ENCODE results near the gene TMEM86B. TPM values are rescaled to one million over a fixed set of nuclear protein-coding genes. Genes with fewer than 3 reads are reported as not detected.

TMEM86B gene
- total and polyA plus RNA-seq, 3 experiments from 2014 or later: 2.9 to 10.3 (median 8.5) TPM

DNA sequence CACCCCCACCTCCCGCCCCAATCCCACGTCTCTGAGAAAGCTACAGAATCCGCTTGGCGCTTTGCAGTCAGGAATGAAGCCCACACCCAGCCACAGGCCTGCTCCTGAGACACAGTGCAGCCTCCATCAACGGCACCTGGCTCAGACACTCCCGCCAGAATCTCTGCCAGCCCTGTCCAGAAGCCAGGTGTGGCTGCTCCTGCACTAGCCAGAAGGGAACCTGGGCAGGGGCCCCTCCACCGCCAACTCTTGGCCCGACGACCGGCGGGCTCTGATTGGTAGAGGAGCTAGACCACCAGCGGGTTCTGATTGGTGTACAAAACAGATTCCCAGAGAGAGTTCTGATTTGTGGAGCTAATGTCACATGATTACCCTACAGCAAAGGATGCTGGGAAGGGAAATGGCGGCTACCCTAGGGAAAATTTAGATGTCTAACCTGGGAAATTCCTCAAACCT is 33.1 kb upstream of the TMEM86B start:
- Histone ChIP-seq H3K4me1 (ENCODE audit: insufficient read depth, low read length) (peaks cover 14% of the 10 kb centered on the region), H3K4me3 (ENCODE audit: low read length) (no peak overlapping the region), H3K9me3 (ENCODE audit: low read length) (no peaks in the 10 kb centered on the region), H3K27ac (ENCODE audit: low read depth, low read length) (no peak overlapping the region), H3K36me3 (ENCODE audit: insufficient read depth, low read length) (no peaks in the 10 kb centered on the region), H3K27me3 (ENCODE audit: insufficient read depth, low read length, poor library complexity, severe bottlenecking) (no peaks in the 10 kb centered on the region)
- no peaks in the 10 kb centered on the region for H3K27me3 Mint-ChIP-seq
- peaks cover 5 to 32% (median 6%) of the 10 kb centered on the region in 3 donors for H3K36me3 Mint-ChIP-seq
- H3K4me1 Mint-ChIP-seq: peaks cover 24 to 25% (median 24%) of the 10 kb centered on the region in 3 donors
- POLR2A ChIA-PET: interaction anchor here (0.5 to 1.6 kb wide), 4 partner anchors 17 to 373 kb away, joined by 3 to 8 read pairs (median 4); partner anchors contain the start of gene HSPBP1
- peaks cover 0 to 3% (median 0%) of the 10 kb centered on the region in 5 donors for H3K9me3 Mint-ChIP-seq
- CTCF ChIA-PET: interaction anchor here (1.7 kb wide), 2 partner anchors 156 to 242 kb away, joined by 3 to 4 read pairs; no protein-coding TSS in a partner anchor
- H3K27ac Mint-ChIP-seq: no peak overlapping the region
- no peak for DNase-seq
- H3K4me3 Mint-ChIP-seq: no peak overlapping the region

DNA sequence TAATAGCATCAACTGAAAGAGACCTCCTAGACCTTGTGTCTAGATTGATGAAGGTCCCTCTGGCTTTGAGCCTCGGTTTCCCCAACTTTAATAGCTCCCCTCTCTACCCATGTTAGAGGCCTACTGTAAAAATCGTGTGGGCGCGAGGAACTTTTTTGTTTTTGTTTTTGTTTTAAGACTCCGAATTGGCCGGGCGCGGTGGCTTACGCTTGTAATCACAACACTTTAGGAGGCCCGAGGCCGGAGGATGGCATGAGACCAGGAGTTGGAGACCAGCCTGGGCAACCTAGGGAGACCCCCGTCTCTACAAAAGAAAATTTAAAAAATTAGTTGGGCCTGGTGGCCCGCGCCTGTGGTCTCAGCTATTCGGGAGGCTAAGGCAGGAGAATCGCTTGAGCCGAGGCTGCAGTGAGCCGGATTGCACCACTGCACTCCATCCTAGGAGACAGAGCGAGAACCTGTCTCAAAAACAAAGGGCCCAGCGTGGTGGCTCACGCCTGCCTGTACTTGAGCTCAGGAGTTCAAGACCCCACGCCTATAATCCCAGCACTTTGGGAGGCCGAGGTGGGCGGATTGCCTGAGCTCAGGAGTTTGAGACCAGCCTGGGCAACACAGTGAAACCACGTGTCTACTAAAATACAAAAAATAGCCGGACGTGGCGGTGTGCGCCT is 31.1 kb upstream of the TMEM86B start:
- peak overlapping the region; percentile 82 for H3K4me3 ChIP-seq (ENCODE audit: low read length)

DNA sequence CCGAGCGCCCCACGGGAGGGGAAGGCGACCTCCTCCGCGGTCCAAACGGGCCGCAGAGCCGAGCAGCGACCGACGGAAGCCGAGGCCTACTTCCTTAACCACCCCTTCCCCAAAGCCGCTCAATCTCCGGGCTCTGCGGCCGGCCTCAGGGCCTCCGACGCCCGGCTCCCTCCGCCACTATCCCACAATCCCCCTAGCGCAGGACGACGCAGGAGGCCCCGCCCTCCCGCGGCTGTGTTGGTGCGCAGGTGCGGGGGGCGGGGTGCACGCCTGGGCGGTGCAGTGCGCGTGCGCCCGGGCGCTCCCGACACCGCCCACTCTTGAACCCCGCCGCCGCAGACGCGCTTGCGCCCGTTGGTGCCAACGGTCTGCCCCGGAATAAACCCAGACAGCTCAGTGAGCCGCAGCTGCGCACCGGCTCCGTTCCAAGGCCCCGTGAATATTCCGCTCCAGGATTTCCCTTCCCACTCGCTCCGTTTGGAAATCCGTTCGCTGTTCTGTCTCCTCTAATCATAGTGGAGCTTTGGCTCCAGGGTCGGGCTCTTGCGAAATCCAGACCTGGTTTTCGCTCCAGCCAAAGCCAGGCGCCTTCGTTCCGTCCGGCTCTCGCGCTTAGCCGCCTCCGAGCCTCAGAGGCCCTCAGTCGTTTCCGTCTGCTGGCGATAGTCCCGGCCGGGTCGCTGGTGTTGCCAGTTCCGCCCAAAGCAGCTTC is 30.4 kb upstream of the TMEM86B start, which contains the start of gene PPP6R1:
TSS of gene PPP6R1 (minus strand) at position 190 of the 712 bp plus-strand sequence. CDS start 11,914 bp downstream, outside the sequence.
- peak; percentile 91 to 97 (median 95) for DNase-seq
- Mint-ChIP-seq H3K36me3 (peaks cover 0 to 40% (median 2%) of the 10 kb centered on the region in 3 donors), H3K27me3 (no peaks in the 10 kb centered on the region), H3K9me3 (no peaks in the 10 kb centered on the region), H3K4me3 (peak within 1 kb of the TSS; percentile 95 to 98 (median 98)), H3K4me1 (peaks cover 43 to 47% (median 43%) of the 10 kb centered on the region in 3 donors), H3K27ac (peak within 1 kb of the TSS; percentile 98 to 99 (median 98))
- peak within 1 kb of the TSS; percentile 91 for H3K27ac ChIP-seq (ENCODE audit: low read depth, low read length)
- H3K4me3 ChIP-seq (ENCODE audit: low read length): peak within 1 kb of the TSS; percentile 89
- H3K4me1 ChIP-seq (ENCODE audit: insufficient read depth, low read length): peaks cover 38% of the 10 kb centered on the region
- H3K27me3 ChIP-seq (ENCODE audit: insufficient read depth, low read length, poor library complexity, severe bottlenecking): no peaks in the 10 kb centered on the region
- CTCF ChIA-PET: interaction anchor here (0.7 to 2.7 kb wide), 10 partner anchors 15 to 394 kb away, joined by 3 to 9 read pairs (median 4); partner anchors contain the start of genes HSPBP1 and TMEM238
- no peaks in the 10 kb centered on the region for H3K9me3 ChIP-seq (ENCODE audit: low read length)
- POLR2A ChIA-PET: interaction anchor here (0.7 to 2.3 kb wide), 12 partner anchors 8 to 340 kb away, joined by 3 to 33 read pairs (median 4); partner anchors contain the start of genes FIZ1, HSPBP1, KMT5C and NAT14
- no peaks in the 10 kb centered on the region for H3K36me3 ChIP-seq (ENCODE audit: insufficient read depth, low read length)

More for the DNA sequence above, 31.1 kb upstream of the TMEM86B start:
- Histone ChIP-seq H3K36me3 (ENCODE audit: insufficient read depth, low read length) (no peaks in the 10 kb centered on the region), H3K27me3 (ENCODE audit: insufficient read depth, low read length, poor library complexity, severe bottlenecking) (no peaks in the 10 kb centered on the region), H3K27ac (ENCODE audit: low read depth, low read length) (peak overlapping the region; percentile 91), H3K9me3 (ENCODE audit: low read length) (no peaks in the 10 kb centered on the region), H3K4me1 (ENCODE audit: insufficient read depth, low read length) (peaks cover 34% of the 10 kb centered on the region)
- Mint-ChIP-seq H3K36me3 (peaks cover 0 to 35% (median 2%) of the 10 kb centered on the region in 3 donors), H3K27ac (peak overlapping the region; percentile 96 to 99 (median 98)), H3K9me3 (no peaks in the 10 kb centered on the region), H3K4me1 (peaks cover 39 to 40% (median 39%) of the 10 kb centered on the region in 3 donors), H3K4me3 (peak overlapping the region; percentile 90 to 97 (median 92)), H3K27me3 (no peaks in the 10 kb centered on the region)
- ChIA-PET CTCF (interaction anchor here (0.7 to 2.7 kb wide), 10 partner anchors 16 to 394 kb away, joined by 3 to 9 read pairs (median 4); partner anchors contain the start of genes HSPBP1 and TMEM238), POLR2A (interaction anchor here (0.7 to 2.3 kb wide), 12 partner anchors 9 to 340 kb away, joined by 3 to 33 read pairs (median 4); partner anchors contain the start of genes FIZ1, HSPBP1, KMT5C and NAT14)
- DNase-seq: no peak

DNA sequence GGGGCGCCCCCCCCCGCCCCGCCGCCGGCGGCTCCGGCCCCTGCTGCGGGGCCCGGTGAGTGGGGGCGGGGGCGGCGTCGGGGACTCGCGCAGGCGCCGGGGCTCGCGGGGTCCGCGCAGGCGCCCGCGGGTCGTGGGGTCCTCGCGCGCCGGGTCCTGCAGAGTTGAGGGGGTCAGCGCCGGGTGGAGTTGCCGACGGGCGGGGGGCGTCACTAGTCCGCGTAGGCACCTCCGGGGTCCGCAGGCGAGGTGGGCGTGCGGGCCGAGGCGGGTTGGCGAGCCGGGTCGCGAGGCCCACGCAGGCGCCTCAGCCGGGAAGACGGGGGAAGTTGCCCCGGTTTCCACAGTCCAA is 29.9 kb upstream of the TMEM86B start:
- Mint-ChIP-seq H3K4me1 (peaks cover 48 to 52% (median 48%) of the 10 kb centered on the region in 3 donors), H3K27me3 (peaks cover 0 to 3% of the 10 kb centered on the region in 2 donors), H3K4me3 (peak overlapping the region; percentile 90 to 97 (median 93)), H3K9me3 (no peaks in the 10 kb centered on the region), H3K27ac (peak overlapping the region; percentile 68 to 99 (median 98)), H3K36me3 (peaks cover 0 to 45% (median 3%) of the 10 kb centered on the region in 3 donors)
- Histone ChIP-seq H3K36me3 (ENCODE audit: insufficient read depth, low read length) (no peaks in the 10 kb centered on the region), H3K27ac (ENCODE audit: low read depth, low read length) (peak overlapping the region; percentile 91), H3K4me3 (ENCODE audit: low read length) (peak overlapping the region; percentile 82), H3K4me1 (ENCODE audit: insufficient read depth, low read length) (peaks cover 44% of the 10 kb centered on the region), H3K9me3 (ENCODE audit: low read length) (no peaks in the 10 kb centered on the region), H3K27me3 (ENCODE audit: insufficient read depth, low read length, poor library complexity, severe bottlenecking) (no peaks in the 10 kb centered on the region)
- ChIA-PET POLR2A (interaction anchor here (0.7 to 2.3 kb wide), 8 partner anchors 21 to 380 kb away, joined by 3 to 33 read pairs (median 5); partner anchors contain the start of genes HSPBP1, KMT5C, TMEM238 and UBE2S), CTCF (interaction anchor here (0.8 to 1.3 kb wide), 3 partner anchors 14 to 117 kb away, joined by 3 read pairs; no protein-coding TSS in a partner anchor)
- peak in 3 of 5 donors; percentile 45 to 71 (median 53) for DNase-seq

DNA sequence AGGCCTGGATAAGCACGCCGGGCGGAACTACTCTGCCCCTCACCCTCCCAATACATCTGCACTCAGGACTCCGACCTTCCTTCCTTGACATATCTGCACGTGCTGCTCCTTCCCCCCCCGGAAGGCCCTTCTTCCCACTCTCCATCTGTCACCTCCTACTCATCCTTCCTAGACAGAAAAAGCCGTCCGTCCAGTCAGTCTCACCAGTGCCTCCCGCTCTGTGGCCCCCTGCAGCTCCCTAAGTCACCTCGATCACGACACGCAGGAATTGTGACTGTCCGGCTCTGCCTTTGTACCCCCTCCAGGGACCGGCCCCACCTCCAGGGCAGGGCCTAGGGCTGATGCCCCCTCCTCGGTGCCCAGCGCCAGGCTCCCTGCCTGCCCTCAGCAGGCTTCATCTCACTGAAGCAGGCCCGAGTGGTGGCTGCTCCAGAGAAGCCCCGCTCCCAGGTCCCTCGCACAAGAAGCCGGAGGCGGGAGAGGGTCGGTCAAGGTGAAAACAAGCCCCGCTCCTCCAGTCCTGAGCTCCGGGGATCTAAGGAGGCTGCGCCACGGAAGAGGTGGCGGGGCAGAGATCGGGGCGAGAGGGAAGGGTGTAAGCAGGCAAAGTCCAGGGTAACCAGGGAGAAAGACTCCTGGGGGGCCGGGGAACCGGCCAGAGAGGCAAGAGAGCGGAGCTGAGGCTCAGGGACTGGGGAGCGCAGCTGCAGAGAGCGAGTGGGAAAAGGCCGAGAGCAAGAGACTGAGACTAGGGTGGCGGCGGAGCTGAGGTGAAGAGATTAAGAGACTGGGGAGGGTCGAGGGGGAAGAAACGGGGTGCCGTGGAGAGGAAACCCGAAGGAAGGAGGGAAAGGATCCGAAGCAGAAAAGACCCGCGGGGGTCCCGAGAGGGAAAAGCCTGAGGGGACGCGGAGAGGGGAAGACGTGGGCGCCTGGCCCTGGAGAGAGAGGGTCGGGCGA is 29.2 kb upstream of the TMEM86B start:
- peak overlapping the region; percentile 95 to 98 (median 98) for H3K4me3 Mint-ChIP-seq
- H3K4me1 Mint-ChIP-seq: peaks cover 51 to 59% (median 54%) of the 10 kb centered on the region in 3 donors
- peaks cover 0 to 3% of the 10 kb centered on the region in 2 donors for H3K27me3 Mint-ChIP-seq
- Histone ChIP-seq H3K27ac (ENCODE audit: low read depth, low read length) (peak overlapping the region; percentile 83), H3K4me1 (ENCODE audit: insufficient read depth, low read length) (peaks cover 51% of the 10 kb centered on the region), H3K9me3 (ENCODE audit: low read length) (no peaks in the 10 kb centered on the region), H3K4me3 (ENCODE audit: low read length) (peak overlapping the region; percentile 89), H3K36me3 (ENCODE audit: insufficient read depth, low read length) (no peaks in the 10 kb centered on the region), H3K27me3 (ENCODE audit: insufficient read depth, low read length, poor library complexity, severe bottlenecking) (no peaks in the 10 kb centered on the region)
- H3K36me3 Mint-ChIP-seq: peaks cover 0 to 39% (median 3%) of the 10 kb centered on the region in 3 donors
- ChIA-PET CTCF (interaction anchor here (0.8 kb wide), 1 partner anchor 116 kb away, joined by 3 read pairs; no protein-coding TSS in a partner anchor), POLR2A (interaction anchor here (0.7 to 1.2 kb wide), 3 partner anchors 22 to 397 kb away, joined by 3 to 6 read pairs (median 3); partner anchors contain the start of genes HSPBP1 and U2AF2)
- no peaks in the 10 kb centered on the region for H3K9me3 Mint-ChIP-seq
- H3K27ac Mint-ChIP-seq: peak overlapping the region; percentile 95 to 99 (median 98)
- DNase-seq: peak in 1 of 5 donors; percentile 43

DNA sequence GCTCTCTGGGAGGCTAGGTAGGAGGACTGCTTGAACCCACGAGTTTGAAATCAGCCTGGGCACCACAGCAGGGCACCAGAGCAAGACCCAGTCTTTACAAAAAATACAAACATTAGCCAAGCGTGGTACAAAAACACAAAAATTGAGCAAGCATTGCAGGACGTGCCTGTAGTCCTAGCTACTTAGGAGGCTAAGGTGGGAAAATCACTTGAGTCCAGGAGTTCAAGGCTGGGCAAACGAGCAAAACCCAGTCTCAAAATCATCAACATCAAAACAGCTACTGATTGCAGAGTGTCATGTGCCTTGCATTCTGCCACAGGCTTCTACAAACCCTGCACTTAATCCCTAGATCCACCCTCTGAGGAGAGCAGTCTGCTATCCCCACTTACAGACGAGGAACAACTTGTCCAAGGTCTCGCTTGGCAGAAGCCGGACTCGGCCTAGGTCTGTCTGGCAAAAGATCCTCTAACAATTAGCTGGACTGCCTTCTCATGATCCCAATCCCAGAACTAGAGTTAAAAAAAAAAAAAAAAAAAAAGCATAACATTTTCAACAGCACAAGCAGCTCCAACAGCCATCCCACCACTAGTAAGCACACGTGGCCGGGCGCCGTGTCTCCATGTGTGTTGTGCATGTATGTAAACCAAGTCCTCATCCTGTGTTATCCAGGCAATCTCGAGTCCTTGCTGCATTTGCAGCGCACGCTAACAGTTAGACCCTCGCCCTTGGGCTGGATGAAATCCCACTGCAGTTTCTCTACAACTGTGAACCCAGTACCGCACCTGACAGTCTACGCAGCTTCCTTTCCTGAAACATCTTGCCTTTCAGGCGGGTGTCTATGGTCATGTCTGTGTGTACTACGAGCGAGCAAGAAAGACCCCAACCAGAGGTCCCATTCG is 28.2 kb upstream of the TMEM86B start:
- Mint-ChIP-seq H3K4me3 (peak overlapping the region; percentile 95 to 98 (median 98)), H3K9me3 (no peaks in the 10 kb centered on the region), H3K36me3 (peaks cover 0 to 33% (median 2%) of the 10 kb centered on the region in 3 donors), H3K27me3 (peaks cover 0 to 3% of the 10 kb centered on the region in 2 donors), H3K27ac (peak overlapping the region; percentile 95 to 99 (median 98)), H3K4me1 (peaks cover 58 to 69% (median 61%) of the 10 kb centered on the region in 3 donors)
- Histone ChIP-seq H3K27ac (ENCODE audit: low read depth, low read length) (peak overlapping the region; percentile 83), H3K36me3 (ENCODE audit: insufficient read depth, low read length) (no peaks in the 10 kb centered on the region), H3K27me3 (ENCODE audit: insufficient read depth, low read length, poor library complexity, severe bottlenecking) (no peaks in the 10 kb centered on the region), H3K4me1 (ENCODE audit: insufficient read depth, low read length) (peaks cover 60% of the 10 kb centered on the region), H3K4me3 (ENCODE audit: low read length) (peak overlapping the region; percentile 89), H3K9me3 (ENCODE audit: low read length) (no peaks in the 10 kb centered on the region)
- ChIA-PET CTCF (interaction anchor here (1.1 to 1.2 kb wide), 2 partner anchors 23 to 45 kb away, joined by 3 to 6 read pairs; partner anchors contain the start of gene HSPBP1), POLR2A (interaction anchor here (0.7 to 4.7 kb wide), 5 partner anchors 23 to 398 kb away, joined by 3 to 15 read pairs (median 6); partner anchors contain the start of genes HSPBP1, KMT5C and U2AF2)
- peak in 2 of 5 donors; percentile 14 to 35 for DNase-seq

All from CD8-positive, alpha-beta memory T cell (primary cell).